ENCODE measurements around the gene ACO2. TPM values are rescaled to one million over a fixed set of nuclear protein-coding genes. Genes with fewer than 3 reads are reported as not detected.

ACO2 gene
- total RNA-seq, 1 donor from 2014 or later, result 103 TPM

- no peak for TF ChIP-seq CTCF (IDR thresholded peaks at IDR 0.05; ENCODE audit: insufficient read depth, low read length, poor library complexity, severe bottlenecking)
- DNase-seq (ENCODE audit: low read depth), result no peak
- Histone ChIP-seq H3K4me3 (ENCODE audit: low read depth, low read length) (no peak overlapping the region), H3K27me3 (ENCODE audit: control insufficient read depth, insufficient read depth, low read length) (no peaks in the 10 kb centered on the region), H3K36me3 (ENCODE audit: control insufficient read depth, insufficient read depth, low read length) (no peaks in the 10 kb centered on the region)
These were observed 2.7 kb downstream of the ACO2 start for GRCh38 chr22:41471568-41471967.

- H3K36me3 ChIP-seq (ENCODE audit: control insufficient read depth, insufficient read depth, low read length), result no peaks in the 10 kb centered on the region
- DNase-seq (ENCODE audit: low read depth), result no peak
- no peak overlapping the region for H3K4me3 ChIP-seq (ENCODE audit: low read depth, low read length)
- TF ChIP-seq CTCF (IDR thresholded peaks at IDR 0.05; ENCODE audit: insufficient read depth, low read length, poor library complexity, severe bottlenecking), result no peak
- H3K27me3 ChIP-seq (ENCODE audit: control insufficient read depth, insufficient read depth, low read length), result no peaks in the 10 kb centered on the region
These were observed 6.0 kb downstream of the ACO2 start for GRCh38 chr22:41474872-41475451.

- no peak for DNase-seq (ENCODE audit: low read depth)
- no peak for TF ChIP-seq CTCF (IDR thresholded peaks at IDR 0.05; ENCODE audit: insufficient read depth, low read length, poor library complexity, severe bottlenecking)
These were observed 9.6 kb downstream of the ACO2 start for GRCh38 chr22:41478473-41478872.

GRCh38 chr22:41478891-41479521 lies 10.1 kb downstream of the ACO2 start:
- no peaks in the 10 kb centered on the region for H3K27me3 ChIP-seq (ENCODE audit: control insufficient read depth, insufficient read depth, low read length)
- no peak for DNase-seq (ENCODE audit: low read depth)
- no peak for TF ChIP-seq CTCF (IDR thresholded peaks at IDR 0.05; ENCODE audit: insufficient read depth, low read length, poor library complexity, severe bottlenecking)
- no peaks in the 10 kb centered on the region for H3K36me3 ChIP-seq (ENCODE audit: control insufficient read depth, insufficient read depth, low read length)
- no peak overlapping the region for H3K4me3 ChIP-seq (ENCODE audit: low read depth, low read length)

More at GRCh38 chr22:41478473-41478872, 9.6 kb downstream of the ACO2 start:
- H3K27me3 ChIP-seq (ENCODE audit: control insufficient read depth, insufficient read depth, low read length), result no peaks in the 10 kb centered on the region
- no peak overlapping the region for H3K4me3 ChIP-seq (ENCODE audit: low read depth, low read length)
- no peaks in the 10 kb centered on the region for H3K36me3 ChIP-seq (ENCODE audit: control insufficient read depth, insufficient read depth, low read length)

- Histone ChIP-seq H3K36me3 (ENCODE audit: control insufficient read depth, insufficient read depth, low read length) (no peaks in the 10 kb centered on the region), H3K4me3 (ENCODE audit: low read depth, low read length) (no peak overlapping the region), H3K27me3 (ENCODE audit: control insufficient read depth, insufficient read depth, low read length) (no peaks in the 10 kb centered on the region)
- DNase-seq (ENCODE audit: low read depth), result no peak
- no peak for TF ChIP-seq CTCF (IDR thresholded peaks at IDR 0.05; ENCODE audit: insufficient read depth, low read length, poor library complexity, severe bottlenecking)
These were observed 10.9 kb downstream of the ACO2 start for GRCh38 chr22:41479671-41480396.

Data from kidney epithelial cell (primary cell).